IPS DF 4.7 (cell line): ENCODE measurements around the gene SMAGP.
"Not testable (repeated sequence)": the region's sequence is repeated elsewhere in the genome, so short reads cannot be mapped to it uniquely, and the experiment has no call there.

ENCODE experiments used
- DNase-seq: peaks from one replicate; pipeline ENCODE4 v3.0.0-alpha.2; 2013; ENCODE audit warnings: low spot score; ENCODE audit errors: extremely low read depth

SMAGP gene

DNA sequence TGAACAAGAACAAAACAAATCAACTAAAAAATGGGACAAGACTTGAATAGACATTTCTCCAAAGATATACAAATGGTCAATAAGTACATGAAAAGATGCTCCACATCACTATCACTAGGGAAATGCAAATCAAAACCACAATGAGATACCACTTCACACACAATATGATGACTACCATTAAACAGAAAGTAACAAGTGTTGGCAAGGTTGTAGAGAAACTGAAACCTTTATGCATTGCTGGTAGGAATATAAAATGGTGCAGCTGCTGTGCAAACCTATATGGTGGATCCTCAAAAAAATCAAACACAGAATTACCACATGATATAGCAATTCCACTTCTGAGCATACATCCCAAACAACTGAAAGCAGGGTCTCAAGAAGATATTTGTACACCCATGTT lies 5.2 kb downstream of the SMAGP start:
- no peak for DNase-seq

DNA sequence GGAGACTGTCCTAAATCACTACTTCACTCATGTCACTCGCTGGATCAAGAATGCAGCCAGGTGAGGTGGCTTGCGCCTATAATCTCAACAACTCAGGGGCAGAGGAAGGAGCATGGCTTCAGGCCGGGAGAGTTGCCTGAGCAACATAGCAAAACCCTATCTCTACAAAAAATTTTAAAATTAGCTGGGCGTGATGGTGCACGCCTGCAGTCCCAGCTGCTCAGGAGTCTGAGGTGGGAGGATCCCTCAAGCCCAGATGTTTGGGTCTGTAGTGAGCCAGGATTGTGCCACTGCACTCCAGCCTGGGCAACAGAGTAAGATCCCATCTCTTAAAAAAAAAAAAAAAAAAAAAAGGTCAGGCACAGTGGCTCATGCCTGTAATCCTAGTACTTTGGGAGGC lies 5.9 kb downstream of the SMAGP start:
- no peak for DNase-seq

DNA sequence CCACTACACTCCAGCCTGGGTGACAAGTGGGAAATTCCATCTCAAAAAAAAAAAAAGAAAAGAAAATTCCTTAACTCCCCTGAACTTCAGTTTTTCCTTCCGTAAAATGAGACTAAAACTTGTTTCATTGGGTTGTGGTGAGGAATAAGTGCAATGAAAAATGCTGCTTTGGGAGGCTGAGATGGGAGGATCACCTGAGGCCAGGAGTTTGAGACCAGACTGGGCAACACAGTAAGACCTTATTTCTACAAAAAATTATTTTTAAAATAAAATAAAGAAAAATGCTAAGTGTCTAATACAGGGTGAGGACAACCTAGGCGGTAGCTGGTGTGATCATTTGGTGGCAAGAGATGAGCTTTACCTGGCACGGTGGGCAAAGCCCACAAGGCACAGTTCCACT lies 6.9 kb downstream of the SMAGP start:
- no peak for DNase-seq

GRCh38 chr12:51262758-51263177 lies 7.4 kb downstream of the SMAGP start:
- no peak for DNase-seq

DNA sequence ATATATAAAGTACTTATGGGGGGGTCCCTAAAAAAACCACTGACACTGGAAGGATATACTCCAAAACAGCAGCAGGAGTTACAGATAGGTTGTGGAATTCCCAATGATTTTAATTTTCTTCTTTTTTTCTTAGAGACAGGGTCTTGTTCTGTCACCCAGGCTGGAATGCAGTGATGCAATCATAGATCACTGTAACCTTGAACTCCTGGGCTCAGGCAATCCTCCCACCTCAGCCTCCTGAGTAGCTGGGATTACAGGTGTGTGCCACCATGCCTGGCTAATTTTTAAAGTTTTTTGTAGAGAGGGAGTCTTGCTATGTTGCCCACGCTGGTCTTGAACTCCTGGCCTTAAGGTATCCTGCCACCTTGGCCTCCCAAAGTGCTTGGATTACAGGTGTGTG lies 10.6 kb downstream of the SMAGP start:
- DNase-seq = not testable (repeated sequence)

- no peak for DNase-seq
These were observed 15.7 kb downstream of the SMAGP start for GRCh38 chr12:51254536-51254935.

GRCh38 chr12:51253276-51253675 lies 16.9 kb downstream of the SMAGP start:
- no peak for DNase-seq

GRCh38 chr12:51247523-51248206 lies 22.6 kb downstream of the SMAGP start:
- no peak for DNase-seq

DNA sequence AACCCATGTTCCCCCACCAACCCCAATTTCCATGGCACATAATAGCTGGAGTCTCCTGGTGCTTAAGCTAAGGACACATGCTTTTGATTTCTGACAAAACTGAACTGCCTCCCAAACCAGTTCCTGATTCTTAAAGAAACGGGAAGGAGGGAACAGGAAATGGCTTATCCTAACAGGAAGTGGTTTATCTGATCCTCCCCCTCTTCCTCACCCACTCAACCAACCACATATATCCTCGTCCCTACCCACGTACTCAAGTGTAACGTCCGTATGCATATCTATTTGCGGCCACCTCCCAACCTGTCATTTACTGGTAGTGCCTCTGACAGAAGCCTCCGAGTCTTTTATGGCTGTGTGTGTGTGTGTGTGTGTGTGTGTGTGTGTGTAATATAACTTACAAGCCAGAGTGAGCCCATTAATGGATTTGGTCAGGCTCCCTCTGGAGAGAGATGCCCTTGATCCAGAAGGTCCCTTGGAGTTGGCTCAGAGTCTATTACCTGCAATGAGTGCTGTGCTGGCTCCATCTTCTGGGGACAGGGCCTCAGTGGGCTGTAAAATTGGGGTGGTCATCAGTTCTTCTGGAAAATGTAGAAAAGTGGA lies 23.9 kb downstream of the SMAGP start:
- DNase-seq = no peak

DNA sequence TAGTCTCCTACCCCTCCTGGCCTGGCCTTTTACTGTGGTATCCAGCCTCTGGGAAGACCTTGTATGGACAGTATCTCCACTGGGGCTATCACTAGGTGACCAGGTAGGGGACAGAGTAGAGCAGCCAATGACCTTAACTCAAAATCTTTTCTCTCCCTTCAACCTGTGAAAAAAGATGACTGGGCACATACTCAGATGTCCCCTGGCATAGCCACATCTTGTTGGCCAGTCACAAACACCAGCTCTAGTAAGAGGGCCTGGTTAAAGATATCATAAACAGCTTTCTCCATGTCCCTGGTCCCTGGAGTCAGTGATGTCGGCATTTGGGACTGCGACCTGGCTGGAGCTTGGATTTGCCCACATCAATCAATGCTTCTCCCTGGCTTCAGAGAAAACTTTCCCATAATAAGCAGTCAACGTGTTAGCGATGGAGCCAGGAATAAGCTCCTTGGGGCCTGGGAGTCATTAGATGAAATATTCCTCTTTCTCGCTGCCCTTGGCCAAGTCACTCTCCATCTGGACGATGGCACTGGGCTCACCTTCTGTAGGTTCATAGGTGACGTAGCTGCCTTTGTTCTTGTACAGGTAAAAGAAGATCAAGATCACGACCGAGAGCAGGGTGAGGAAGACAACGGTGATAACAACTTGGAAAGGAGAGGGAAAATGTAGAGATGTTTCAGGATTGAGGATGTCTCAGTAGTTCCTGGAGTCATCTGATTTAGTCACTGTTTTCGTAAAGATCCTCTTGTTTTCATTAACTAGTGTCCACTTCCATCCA lies 24.6 kb downstream of the SMAGP start:
- DNase-seq = no peak

DNA sequence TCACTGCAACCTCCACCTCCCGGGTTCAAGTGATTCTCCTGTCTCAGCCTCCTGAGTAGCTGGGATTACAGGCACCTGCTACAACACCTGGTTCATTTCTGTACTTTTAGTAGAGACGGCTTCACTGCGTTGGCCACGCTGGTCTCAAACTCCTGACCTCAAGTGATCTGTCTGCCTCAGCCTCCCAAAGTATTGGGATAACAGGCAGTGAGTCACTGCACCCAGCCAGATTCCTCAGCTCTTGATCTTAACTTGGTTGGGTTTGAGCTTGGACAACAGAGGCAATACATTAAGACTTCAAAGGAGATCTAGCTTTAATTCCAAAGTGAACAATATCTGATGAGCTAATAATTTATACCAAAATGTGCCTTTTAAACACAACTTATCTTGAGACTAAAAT lies 25.9 kb downstream of the SMAGP start:
- no peak for DNase-seq

DNA sequence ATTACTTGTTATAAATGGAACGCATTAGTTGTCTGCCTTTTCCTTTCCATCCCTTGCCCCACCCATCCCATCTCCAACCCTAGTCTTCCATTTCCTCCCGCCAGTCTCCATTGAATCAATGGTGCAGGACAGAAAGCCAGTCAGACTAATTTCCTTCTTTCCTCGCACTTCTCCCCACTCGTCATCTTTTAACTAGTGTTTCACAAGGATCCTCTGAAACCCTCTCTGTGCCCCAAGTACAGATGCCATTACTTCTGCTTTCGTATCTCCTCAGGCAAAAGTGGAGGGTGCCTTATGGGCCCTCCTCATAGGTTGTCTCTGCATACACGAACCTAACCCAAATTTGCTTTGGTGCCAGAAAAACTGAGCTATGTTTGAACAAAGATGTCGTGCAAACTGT lies 27.3 kb downstream of the SMAGP start:
- DNase-seq = no peak

GRCh38 chr12:51242120-51242519 lies 28.1 kb downstream of the SMAGP start:
- no peak for DNase-seq

- DNase-seq = no peak
These were observed 29.2 kb downstream of the SMAGP start for GRCh38 chr12:51240971-51241370.

- peak; percentile 85 for DNase-seq
These were observed 31.5 kb downstream of the SMAGP start, which contains the start of gene DAZAP2 for GRCh38 chr12:51238510-51239334. Gene DAZAP2, plus strand, starts transcription at chr12:51238826. Its CDS starts 82 bp downstream, at chr12:51238908.

DNA sequence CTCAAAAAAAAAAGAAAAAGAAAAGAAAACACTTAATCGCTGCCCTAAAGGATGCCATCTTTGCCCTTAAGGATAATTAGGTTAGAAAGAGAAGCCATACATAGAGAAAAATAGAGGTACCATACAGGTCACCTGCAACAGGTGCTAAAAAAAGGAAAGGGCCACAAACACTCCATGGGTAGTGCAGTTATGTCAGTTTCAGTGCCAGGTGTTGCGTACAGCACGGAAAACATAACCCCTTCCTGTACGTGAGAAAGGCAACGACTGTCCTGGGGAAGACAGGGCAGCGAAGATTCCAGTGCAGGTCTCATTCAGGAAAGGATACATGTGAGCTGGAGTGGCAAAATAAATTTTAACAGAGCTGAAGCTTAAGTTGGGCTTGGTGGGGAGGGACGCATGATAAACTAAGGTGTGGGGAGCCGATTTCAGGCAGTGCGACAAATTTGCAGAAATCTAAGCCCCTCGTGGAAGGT lies 32.1 kb downstream of the SMAGP start:
- no peak for DNase-seq

DNA sequence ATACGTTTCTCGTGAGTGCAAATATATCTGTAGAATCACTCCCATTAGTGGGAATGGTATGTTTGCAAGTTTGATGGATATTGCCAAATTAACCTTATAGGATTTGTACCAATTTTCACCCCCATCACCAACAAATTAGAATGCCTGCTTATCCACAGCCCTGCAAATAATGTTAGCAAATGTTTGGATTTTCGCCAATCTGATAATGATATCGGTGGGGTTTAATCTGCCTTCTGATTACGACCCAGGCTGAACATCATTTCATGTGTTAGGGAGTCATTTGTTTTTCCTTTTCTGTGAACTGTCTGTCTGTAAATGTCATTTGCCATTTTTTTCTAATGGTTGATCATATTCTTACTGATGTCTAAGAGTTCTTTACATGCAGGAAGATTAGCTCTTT lies 35.7 kb downstream of the SMAGP start:
- no peak for DNase-seq

DNA sequence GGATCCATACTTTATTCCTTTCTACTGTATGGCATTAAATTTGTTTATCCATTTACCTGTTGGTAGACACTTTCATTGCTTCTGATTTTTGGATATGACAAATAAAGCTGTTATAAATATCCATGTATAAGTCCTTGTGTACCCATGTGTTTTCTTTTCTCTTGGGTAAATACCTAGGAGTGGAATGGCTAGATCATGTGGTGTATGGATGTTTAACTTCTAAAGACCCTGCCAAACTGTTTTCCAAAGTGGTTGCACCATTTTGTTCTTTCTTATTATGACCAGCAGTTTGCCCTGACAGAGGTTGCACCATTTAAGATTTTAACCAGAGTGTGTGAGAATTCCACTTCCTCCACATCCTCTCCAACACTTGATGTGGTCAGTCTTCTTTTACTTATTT lies 37.6 kb downstream of the SMAGP start:
- DNase-seq = no peak

DNA sequence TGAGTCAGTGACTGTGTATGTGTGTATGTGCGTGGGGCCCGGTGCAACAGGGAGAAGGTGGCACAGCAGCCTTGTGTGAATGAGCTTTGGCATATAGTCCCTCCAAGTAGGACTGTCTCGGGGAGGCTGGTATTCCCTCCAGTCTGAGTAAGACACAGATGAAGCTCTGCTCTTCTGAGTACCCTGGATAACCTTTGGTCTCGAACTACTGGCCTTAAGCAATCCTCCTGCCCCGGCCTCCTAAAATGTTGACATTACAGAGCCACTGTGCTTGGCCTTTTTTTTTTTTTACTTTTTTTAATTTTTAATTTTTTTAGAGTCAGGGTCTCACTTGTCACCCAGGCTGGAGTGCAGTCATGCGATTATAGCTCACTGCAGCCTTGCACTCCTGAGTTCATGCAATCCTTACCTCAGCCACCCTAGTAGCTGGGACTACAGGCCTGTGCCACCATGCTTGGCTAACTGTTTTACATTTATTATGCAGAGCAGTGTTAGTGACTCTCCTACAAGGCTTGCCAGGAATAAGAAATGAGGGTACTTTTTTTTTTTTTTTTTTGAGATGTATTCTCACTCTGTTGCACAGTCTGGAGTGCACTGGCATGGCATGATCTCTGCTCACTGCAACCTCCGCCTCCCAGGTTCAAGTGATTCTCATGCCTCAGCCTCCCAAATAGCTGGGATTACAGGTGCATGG lies 41.0 kb downstream of the SMAGP start:
- no peak for DNase-seq

GRCh38 chr12:51227962-51228361 lies 42.3 kb downstream of the SMAGP start:
- no peak for DNase-seq

DNA sequence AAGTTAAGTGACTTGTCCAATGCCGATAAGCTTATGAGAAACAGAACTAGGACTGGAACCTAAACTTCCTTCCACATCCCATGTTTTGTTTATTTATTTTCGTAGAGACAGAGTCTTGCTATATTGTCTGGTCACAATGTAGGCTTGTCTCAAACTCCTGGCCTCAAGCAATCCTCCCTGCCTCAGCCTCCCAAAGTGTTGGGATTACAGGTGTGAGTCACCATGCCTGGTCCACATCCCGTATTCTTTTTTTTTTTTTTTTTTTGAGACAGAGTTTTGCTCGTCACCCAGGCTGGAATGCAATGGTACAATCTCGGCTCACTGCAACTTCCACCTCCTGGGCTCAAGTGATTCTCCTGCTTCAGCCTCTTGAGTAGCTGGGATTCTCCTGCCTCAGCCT lies 43.1 kb downstream of the SMAGP start:
- DNase-seq = not testable (repeated sequence)
